ENCODE data around the gene CCNL2. TPM values are rescaled to one million over a fixed set of nuclear protein-coding genes. Genes with fewer than 3 reads are reported as not detected.
A peak's percentile ranks its signal among the peaks of the same experiment; 100 is the strongest.
"Not testable (repeated sequence)": the region's sequence is repeated elsewhere in the genome, so short reads cannot be mapped to it uniquely, and the experiment has no call there.

The CCNL2 gene
- total RNA-seq, 1 donor from 2014 or later = 261 TPM

DNA sequence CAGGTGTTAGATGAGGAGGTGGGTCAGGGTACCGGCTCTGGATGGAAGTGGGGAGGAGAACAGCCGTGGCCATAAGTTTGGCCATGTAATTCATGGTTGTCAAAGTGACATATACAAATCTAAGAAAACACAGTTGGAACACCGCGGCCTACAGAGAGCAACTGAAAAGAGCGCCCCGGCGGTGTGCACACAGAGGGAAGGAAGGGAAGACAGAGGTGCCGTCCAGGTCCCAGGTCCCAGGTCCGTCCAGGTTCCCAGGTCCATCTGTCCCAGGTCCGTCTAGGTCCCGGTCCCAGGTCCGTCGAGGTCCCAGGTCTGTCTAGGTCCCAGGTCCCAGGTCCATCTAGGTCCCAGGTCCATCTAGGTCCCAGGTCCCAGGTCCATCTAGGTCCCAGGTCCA lies 12.5 kb upstream of the CCNL2 start:
- peak overlapping the region; percentile 60 for H3K4me3 Mint-ChIP-seq
- H3K4me1 Mint-ChIP-seq = peaks cover 12% of the 10 kb centered on the region
- H3K27me3 Mint-ChIP-seq (ENCODE audit: low read depth) = no peaks in the 10 kb centered on the region

DNA sequence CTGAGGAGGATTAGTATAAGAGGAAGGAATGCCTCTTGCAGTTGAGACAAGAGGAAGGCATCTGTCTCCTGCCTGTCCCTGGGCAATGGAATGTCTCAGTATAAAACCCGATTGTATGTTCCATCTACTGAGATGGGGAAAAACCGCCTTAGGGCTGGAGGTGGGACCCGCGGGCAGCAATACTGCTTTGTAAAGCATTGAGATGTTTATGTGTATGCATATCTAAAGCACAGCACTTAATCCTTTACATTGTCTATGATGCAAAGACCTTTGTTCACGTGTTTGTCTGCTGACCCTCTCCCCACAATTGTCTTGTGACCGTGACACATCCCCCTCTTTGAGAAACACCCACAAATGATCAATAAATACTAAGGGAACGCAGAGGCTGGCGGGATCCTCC lies 11.1 kb upstream of the CCNL2 start:
- H3K27me3 Mint-ChIP-seq (ENCODE audit: low read depth); DNase-seq (ENCODE audit: low read depth, low spot score); H3K36me3 Mint-ChIP-seq (ENCODE audit: low read depth); H3K9me3 Mint-ChIP-seq; H3K27ac Mint-ChIP-seq (ENCODE audit: unreplicated experiment): not testable (repeated sequence)
- H3K4me3 Mint-ChIP-seq = peak overlapping the region; percentile 86
- H3K4me1 Mint-ChIP-seq = peaks cover 21% of the 10 kb centered on the region

More for the DNA sequence above, 12.5 kb upstream of the CCNL2 start:
- TF ChIP-seq, protein P1, sequence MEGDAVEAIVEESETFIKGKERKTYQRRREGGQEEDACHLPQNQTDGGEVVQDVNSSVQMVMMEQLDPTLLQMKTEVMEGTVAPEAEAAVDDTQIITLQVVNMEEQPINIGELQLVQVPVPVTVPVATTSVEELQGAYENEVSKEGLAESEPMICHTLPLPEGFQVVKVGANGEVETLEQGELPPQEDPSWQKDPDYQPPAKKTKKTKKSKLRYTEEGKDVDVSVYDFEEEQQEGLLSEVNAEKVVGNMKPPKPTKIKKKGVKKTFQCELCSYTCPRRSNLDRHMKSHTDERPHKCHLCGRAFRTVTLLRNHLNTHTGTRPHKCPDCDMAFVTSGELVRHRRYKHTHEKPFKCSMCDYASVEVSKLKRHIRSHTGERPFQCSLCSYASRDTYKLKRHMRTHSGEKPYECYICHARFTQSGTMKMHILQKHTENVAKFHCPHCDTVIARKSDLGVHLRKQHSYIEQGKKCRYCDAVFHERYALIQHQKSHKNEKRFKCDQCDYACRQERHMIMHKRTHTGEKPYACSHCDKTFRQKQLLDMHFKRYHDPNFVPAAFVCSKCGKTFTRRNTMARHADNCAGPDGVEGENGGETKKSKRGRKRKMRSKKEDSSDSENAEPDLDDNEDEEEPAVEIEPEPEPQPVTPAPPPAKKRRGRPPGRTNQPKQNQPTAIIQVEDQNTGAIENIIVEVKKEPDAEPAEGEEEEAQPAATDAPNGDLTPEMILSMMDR (conservative IDR thresholded peaks at IDR 0.05) = no peak
- H3K27ac Mint-ChIP-seq (ENCODE audit: unreplicated experiment) = peak overlapping the region; percentile 57
- H3K36me3 Mint-ChIP-seq (ENCODE audit: low read depth) = peaks cover 3% of the 10 kb centered on the region
- peaks cover 3% of the 10 kb centered on the region for H3K9me3 Mint-ChIP-seq
- no peak for DNase-seq (ENCODE audit: low read depth, low spot score)

DNA sequence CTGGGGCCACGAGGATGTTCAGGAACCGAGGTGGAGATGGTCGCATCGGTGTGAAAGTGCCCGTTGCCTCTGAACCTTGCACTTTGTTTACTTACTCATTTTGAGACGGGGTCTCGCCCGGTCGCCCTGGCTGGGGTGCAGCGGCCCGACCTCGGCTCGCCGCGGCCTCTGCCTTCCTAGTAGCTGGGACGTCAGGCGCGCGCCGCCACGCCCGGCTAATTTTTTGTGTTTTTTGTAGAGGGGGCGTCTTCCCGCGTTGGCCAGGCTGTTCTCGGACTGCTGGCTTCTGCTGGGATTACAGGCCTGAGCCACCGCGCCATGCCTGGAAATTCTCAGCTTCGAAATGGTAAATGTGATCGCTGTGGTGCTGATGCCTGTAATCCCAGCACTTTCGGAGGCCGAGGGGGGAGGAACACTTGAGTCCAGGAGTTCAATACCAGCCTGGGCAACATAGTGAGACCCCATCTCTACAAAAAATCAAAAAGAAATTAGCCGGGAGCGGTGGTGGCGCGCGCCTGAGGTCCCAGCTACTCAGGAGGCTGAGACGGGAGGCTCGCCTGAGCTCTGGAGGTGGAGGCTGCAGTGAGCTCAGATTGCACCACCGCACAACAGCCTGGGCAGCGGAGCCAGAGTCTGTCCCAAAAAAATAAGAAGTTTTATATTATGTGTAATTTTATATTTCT lies 8.6 kb upstream of the CCNL2 start:
- H3K27me3 Mint-ChIP-seq (ENCODE audit: low read depth) = no peaks in the 10 kb centered on the region
- peak overlapping the region; percentile 96 for H3K4me3 Mint-ChIP-seq
- peaks cover 3% of the 10 kb centered on the region for H3K9me3 Mint-ChIP-seq
- TF ChIP-seq, protein P1 (conservative IDR thresholded peaks at IDR 0.05) = peak; percentile 33
- no peak for DNase-seq (ENCODE audit: low read depth, low spot score)
- H3K4me1 Mint-ChIP-seq = peaks cover 26% of the 10 kb centered on the region
- peaks cover 7% of the 10 kb centered on the region for H3K36me3 Mint-ChIP-seq (ENCODE audit: low read depth)
- H3K27ac Mint-ChIP-seq (ENCODE audit: unreplicated experiment) = no peak overlapping the region

DNA sequence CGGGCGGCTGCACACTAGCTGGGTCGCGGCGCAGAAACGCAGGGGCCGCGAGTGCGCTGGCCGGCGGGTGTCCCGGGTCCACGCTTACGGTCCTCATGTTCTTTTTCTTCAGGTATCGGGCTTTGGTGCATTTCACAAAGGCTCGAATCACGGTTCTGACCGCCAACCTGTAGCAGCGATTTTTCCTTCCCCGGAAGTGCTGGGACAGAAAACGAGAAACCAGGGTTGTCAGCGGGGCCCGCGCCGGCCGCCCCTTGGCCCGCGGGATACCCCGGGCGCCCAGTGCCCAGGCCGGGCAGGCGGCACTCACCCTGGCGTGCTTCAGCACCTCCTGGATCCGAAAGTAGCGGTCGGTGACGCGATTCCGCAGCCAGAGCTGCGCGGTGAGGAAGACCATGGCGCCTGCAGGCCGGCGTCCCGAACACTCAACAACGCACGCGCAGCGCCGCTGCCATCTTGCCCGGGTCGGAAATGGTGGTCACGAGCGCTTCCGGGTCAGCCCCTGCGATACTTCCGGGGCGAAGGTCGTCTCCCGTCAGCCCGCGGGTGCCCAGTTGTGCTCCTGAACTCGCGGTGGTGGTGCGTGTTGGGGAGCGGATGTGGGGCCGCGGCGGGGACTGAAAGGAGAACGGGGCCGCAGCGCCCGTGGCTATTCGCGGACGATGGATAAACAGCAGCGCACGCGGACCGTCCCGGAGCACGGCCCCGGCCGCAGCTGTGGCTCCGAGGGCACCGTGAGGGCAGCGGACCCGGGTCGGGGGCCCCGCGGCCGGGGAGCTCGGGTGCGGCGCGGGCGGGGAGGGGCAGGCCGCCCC lies 7.9 kb upstream of the CCNL2 start, which contains the start of gene MRPL20:
Gene MRPL20 (minus strand): TSS at position 473 of the 815 bp plus-strand sequence. CDS start 76 bp downstream, at position 397.
- Mint-ChIP-seq H3K4me1 (peaks cover 29% of the 10 kb centered on the region), H3K9me3 (peaks cover 3% of the 10 kb centered on the region), H3K36me3 (ENCODE audit: low read depth) (peaks cover 12% of the 10 kb centered on the region), H3K27ac (ENCODE audit: unreplicated experiment) (peak within 1 kb of the TSS; percentile 84), H3K27me3 (ENCODE audit: low read depth) (no peaks in the 10 kb centered on the region), H3K4me3 (peak within 1 kb of the TSS; percentile 96)
- TF ChIP-seq, protein P1 (conservative IDR thresholded peaks at IDR 0.05) = no peak
- DNase-seq (ENCODE audit: low read depth, low spot score) = peak; percentile 89

DNA sequence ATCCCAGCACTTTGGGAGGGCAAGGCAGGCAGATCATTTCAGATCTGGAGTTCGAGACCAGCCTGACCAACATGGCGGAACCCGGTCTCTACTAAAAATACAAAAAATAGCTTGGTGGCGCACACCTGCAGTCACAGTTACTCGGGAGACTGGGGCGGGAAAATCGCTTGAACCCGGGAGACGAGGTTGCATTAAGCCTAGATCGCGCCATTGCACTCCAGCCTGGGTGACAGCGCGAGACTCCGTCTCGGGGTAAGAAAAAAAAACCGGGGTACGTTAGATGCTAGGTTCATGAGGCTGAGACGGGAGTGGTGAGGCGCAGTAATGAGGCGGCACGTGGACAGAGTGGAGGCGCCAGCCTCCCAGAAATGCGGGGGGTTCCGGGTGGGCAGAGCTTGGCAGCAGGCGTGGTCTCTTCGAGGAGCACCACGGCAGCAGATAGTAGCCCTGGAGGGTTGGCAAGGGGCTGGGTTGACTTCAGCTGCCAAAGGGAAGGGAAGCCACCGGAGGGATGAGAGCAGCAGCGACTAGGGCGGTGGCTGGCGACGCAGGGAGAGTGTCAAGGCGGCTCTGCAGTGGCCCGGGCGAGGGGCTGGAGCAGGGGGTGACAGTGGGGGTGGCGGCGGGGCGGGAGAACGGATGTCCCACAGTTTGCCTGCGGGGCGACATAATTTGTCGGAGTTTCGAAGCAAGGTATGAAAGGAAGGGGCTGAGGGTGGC lies 7.1 kb upstream of the CCNL2 start:
- Mint-ChIP-seq H3K9me3 (no peaks in the 10 kb centered on the region), H3K4me1 (peaks cover 32% of the 10 kb centered on the region), H3K27ac (ENCODE audit: unreplicated experiment) (no peak overlapping the region), H3K4me3 (peak overlapping the region; percentile 96), H3K36me3 (ENCODE audit: low read depth) (peaks cover 12% of the 10 kb centered on the region), H3K27me3 (ENCODE audit: low read depth) (no peaks in the 10 kb centered on the region)
- TF ChIP-seq, protein P1 (conservative IDR thresholded peaks at IDR 0.05) = no peak
- DNase-seq (ENCODE audit: low read depth, low spot score) = no peak

Data from neural crest cell (in vitro differentiated cells).